ENCODE data around the gene FOXN4.

FOXN4 gene, protein sequence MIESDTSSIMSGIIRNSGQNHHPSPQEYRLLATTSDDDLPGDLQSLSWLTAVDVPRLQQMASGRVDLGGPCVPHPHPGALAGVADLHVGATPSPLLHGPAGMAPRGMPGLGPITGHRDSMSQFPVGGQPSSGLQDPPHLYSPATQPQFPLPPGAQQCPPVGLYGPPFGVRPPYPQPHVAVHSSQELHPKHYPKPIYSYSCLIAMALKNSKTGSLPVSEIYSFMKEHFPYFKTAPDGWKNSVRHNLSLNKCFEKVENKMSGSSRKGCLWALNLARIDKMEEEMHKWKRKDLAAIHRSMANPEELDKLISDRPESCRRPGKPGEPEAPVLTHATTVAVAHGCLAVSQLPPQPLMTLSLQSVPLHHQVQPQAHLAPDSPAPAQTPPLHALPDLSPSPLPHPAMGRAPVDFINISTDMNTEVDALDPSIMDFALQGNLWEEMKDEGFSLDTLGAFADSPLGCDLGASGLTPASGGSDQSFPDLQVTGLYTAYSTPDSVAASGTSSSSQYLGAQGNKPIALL

GRCh38 chr12:109308534-109309380 lies at the start of gene FOXN4:
Gene FOXN4, minus strand, starts transcription at chr12:109309284. Its CDS starts 963 bp downstream, at chr12:109308321.
- TF ChIP-seq, protein P1, sequence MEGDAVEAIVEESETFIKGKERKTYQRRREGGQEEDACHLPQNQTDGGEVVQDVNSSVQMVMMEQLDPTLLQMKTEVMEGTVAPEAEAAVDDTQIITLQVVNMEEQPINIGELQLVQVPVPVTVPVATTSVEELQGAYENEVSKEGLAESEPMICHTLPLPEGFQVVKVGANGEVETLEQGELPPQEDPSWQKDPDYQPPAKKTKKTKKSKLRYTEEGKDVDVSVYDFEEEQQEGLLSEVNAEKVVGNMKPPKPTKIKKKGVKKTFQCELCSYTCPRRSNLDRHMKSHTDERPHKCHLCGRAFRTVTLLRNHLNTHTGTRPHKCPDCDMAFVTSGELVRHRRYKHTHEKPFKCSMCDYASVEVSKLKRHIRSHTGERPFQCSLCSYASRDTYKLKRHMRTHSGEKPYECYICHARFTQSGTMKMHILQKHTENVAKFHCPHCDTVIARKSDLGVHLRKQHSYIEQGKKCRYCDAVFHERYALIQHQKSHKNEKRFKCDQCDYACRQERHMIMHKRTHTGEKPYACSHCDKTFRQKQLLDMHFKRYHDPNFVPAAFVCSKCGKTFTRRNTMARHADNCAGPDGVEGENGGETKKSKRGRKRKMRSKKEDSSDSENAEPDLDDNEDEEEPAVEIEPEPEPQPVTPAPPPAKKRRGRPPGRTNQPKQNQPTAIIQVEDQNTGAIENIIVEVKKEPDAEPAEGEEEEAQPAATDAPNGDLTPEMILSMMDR (IDR thresholded peaks at IDR 0.05; ENCODE audit: insufficient read depth, low read length, missing control alignments), result no peak
- CTCF ChIA-PET, result interaction anchor here (1.1 kb wide), 1 partner anchor 76 kb away, joined by 3 read pairs; no protein-coding TSS in a partner anchor
- DNase-seq (ENCODE audit: low read depth, low spot score), result no peak
- POLR2A ChIA-PET, result no interaction called here
- H3K4me3 ChIP-seq (ENCODE audit: low read depth, low read length), result no peak within 1 kb of the TSS

- DNase-seq (ENCODE audit: low read depth, low spot score), result no peak
- H3K4me3 ChIP-seq (ENCODE audit: low read depth, low read length), result no peak overlapping the region
- POLR2A ChIA-PET, result no interaction called here
- CTCF ChIA-PET, result interaction anchor here (1.7 kb wide), 1 partner anchor 36 kb away, joined by 5 read pairs; no protein-coding TSS in a partner anchor
- TF ChIP-seq, protein P1 (IDR thresholded peaks at IDR 0.05; ENCODE audit: insufficient read depth, low read length, missing control alignments), result no peak
These were observed 49.2 kb upstream of the FOXN4 start for GRCh38 chr12:109358154-109358869.

DNA sequence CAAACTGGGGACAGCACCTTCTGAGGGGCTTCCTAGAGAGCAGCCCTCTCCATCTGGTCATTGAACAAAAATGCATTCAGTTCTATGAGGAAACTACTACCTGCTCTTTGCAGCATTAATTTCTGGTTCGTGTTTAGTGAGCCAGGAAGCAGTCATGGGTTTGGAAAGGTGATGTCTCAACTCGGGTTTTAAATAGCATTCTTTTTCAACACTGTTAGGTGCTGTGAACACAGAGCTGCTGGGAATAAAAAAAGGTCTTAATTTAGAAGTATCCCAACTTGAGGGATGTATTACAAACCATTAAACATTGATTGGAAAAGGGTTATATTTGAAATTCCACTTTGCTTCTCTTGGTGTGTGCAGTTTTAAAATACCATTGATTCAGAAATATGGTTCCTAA lies 47.9 kb upstream of the FOXN4 start:
- TF ChIP-seq, protein P1 (IDR thresholded peaks at IDR 0.05; ENCODE audit: insufficient read depth, low read length, missing control alignments), result no peak
- no peak for DNase-seq (ENCODE audit: low read depth, low spot score)
- POLR2A ChIA-PET, result no interaction called here
- CTCF ChIA-PET, result interaction anchor here (1.1 to 1.7 kb wide), 2 partner anchors 37 to 245 kb away, joined by 3 to 5 read pairs; no protein-coding TSS in a partner anchor
- no peak overlapping the region for H3K4me3 ChIP-seq (ENCODE audit: low read depth, low read length)

DNA sequence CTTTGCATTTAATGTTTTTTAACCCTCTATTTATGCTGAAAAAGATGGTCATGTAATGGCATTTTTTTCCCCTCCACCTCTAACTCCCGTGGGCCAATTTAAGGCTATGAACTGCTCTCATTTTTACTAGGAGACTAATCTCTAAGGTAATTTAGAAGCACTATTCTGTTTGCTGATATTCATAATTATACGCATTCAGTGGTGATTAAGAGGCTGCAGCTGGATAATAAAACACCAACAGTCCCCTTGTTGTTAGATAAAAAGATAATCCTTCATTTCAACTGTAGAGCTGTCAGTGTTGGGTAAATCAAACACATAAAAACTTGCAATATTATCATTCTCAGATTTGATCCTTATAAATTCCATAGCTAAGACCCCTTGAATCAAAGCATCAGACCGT lies 47.5 kb upstream of the FOXN4 start:
- CTCF ChIA-PET, result interaction anchor here (1.1 to 1.6 kb wide), 2 partner anchors 30 to 245 kb away, joined by 3 to 4 read pairs; no protein-coding TSS in a partner anchor
- POLR2A ChIA-PET, result no interaction called here
- TF ChIP-seq, protein P1 (IDR thresholded peaks at IDR 0.05; ENCODE audit: insufficient read depth, low read length, missing control alignments), result no peak
- DNase-seq (ENCODE audit: low read depth, low spot score), result no peak
- H3K4me3 ChIP-seq (ENCODE audit: low read depth, low read length), result no peak overlapping the region

- POLR2A ChIA-PET, result no interaction called here
- no peak overlapping the region for H3K4me3 ChIP-seq (ENCODE audit: low read depth, low read length)
- TF ChIP-seq, protein P1 (IDR thresholded peaks at IDR 0.05; ENCODE audit: insufficient read depth, low read length, missing control alignments), result no peak
- CTCF ChIA-PET, result no interaction called here
- no peak for DNase-seq (ENCODE audit: low read depth, low spot score)
These were observed 43.1 kb upstream of the FOXN4 start for GRCh38 chr12:109352184-109352583.

All from AG04449 (cell line).